ENCODE data around the gene KLF6. TPM values are rescaled to one million over a fixed set of nuclear protein-coding genes. Genes with fewer than 3 reads are reported as not detected.
A peak's percentile ranks its signal among the peaks of the same experiment; 100 is the strongest.

The KLF6 gene
- total and polyA plus RNA-seq, 9 of the 15 experiments (the other 6 are each of a cell fraction or from before 2014, with no cell fraction given) = 3.2 to 23.9 (median 8.0) TPM

DNA sequence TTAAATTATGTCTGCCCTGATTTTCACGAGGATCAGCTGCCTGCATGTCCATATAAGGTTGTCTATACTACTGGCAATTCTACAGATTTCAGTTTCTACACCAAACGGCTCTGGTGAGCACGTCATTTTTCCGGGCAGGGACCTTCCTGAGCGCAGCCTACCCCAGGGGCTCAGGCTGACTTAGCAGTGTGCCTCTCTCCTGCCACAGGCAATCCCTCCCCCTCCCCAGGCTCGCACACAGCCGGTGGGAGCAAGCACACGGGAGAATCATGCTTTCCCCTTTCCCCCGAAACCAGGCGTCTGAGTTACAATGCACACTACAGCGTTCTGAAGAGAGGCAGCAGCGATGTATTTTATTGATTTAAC, 1.7 kb downstream of the KLF6 start (continued):
- TF ChIP-seq, protein P1, sequence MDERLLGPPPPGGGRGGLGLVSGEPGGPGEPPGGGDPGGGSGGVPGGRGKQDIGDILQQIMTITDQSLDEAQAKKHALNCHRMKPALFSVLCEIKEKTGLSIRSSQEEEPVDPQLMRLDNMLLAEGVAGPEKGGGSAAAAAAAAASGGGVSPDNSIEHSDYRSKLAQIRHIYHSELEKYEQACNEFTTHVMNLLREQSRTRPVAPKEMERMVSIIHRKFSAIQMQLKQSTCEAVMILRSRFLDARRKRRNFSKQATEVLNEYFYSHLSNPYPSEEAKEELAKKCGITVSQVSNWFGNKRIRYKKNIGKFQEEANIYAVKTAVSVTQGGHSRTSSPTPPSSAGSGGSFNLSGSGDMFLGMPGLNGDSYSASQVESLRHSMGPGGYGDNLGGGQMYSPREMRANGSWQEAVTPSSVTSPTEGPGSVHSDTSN (CRISPR knock-in tag; IDR thresholded peaks at IDR 0.05; ENCODE audit: low read depth) = no peak
- TF ChIP-seq, protein P1 (tag; conservative IDR thresholded peaks at IDR 0.05; ENCODE audit: low read depth) = no peak
- TF ChIP-seq ZSCAN32 (CRISPR knock-in tag; IDR thresholded peaks at IDR 0.05) (no peak), CREM (IDR thresholded peaks at IDR 0.05; ENCODE audit: low read depth) (0 out of 2 replicates have a peak, but pooled peaks have one; percentile 5), EP400 (IDR thresholded peaks at IDR 0.05) (no peak), CBFA2T3 (IDR thresholded peaks at IDR 0.05) (no peak), ESRRB (CRISPR knock-in tag; IDR thresholded peaks at IDR 0.05; ENCODE audit: borderline replicate concordance) (no peak), ZNF518B (CRISPR knock-in tag; IDR thresholded peaks at IDR 0.05) (no peak)

Data from K562 (cell line).